NCI-H2081 (cell line): ENCODE measurements around the gene TRDMT1.
"Not testable (repeated sequence)": the region's sequence is repeated elsewhere in the genome, so short reads cannot be mapped to it uniquely, and the experiment has no call there.

Experiments
- DNase-seq, 2 experiments: peaks; one replicate each; lab custom pipeline; 2025; lab: John Stamatoyannopoulos, UW

Gene TRDMT1

GRCh38 chr10:17129741-17130140 lies 71.7 kb downstream of the TRDMT1 start, which contains the start of gene CUBN:
TSS of gene CUBN (minus strand) at chr10:17129811. CDS start at chr10:17129765, 46 bp downstream.
- no peak for DNase-seq

- DNase-seq: no peak
Observed at GRCh38 chr10:17128261-17128660, 73.2 kb downstream of the TRDMT1 start.

GRCh38 chr10:17126327-17126726 lies 75.1 kb downstream of the TRDMT1 start:
- DNase-seq: no peak

- DNase-seq: no peak
Observed at GRCh38 chr10:17125206-17125893, 76.1 kb downstream of the TRDMT1 start.

- DNase-seq: no peak
Observed at GRCh38 chr10:17123961-17124360, 77.5 kb downstream of the TRDMT1 start.

- DNase-seq: no peak
Observed at GRCh38 chr10:17122726-17123661, 78.5 kb downstream of the TRDMT1 start.

GRCh38 chr10:17122052-17122451 lies 79.4 kb downstream of the TRDMT1 start:
- no peak for DNase-seq

GRCh38 chr10:17120694-17121093 lies 80.8 kb downstream of the TRDMT1 start:
- DNase-seq: no peak

GRCh38 chr10:17119845-17120244 lies 81.6 kb downstream of the TRDMT1 start:
- DNase-seq: no peak

- no peak for DNase-seq
Observed at GRCh38 chr10:17116193-17116592, 85.3 kb downstream of the TRDMT1 start.

- DNase-seq: no peak
Observed at GRCh38 chr10:17115683-17116082, 85.8 kb downstream of the TRDMT1 start.

GRCh38 chr10:17114878-17115444 lies 86.5 kb downstream of the TRDMT1 start:
- DNase-seq: not testable (repeated sequence)

- DNase-seq: peak in 1 of 2 experiments; percentile 1
Observed at GRCh38 chr10:17113889-17114540, 87.5 kb downstream of the TRDMT1 start.

- DNase-seq: no peak
Observed at GRCh38 chr10:17113346-17113745, 88.1 kb downstream of the TRDMT1 start.

- no peak for DNase-seq
Observed at GRCh38 chr10:17112566-17112965, 88.9 kb downstream of the TRDMT1 start.

- DNase-seq: no peak
Observed at GRCh38 chr10:17109475-17110207, 91.8 kb downstream of the TRDMT1 start.

- no peak for DNase-seq
Observed at GRCh38 chr10:17109046-17109445, 92.4 kb downstream of the TRDMT1 start.

GRCh38 chr10:17106991-17107390 lies 94.5 kb downstream of the TRDMT1 start:
- DNase-seq: no peak

- DNase-seq: no peak
Observed at GRCh38 chr10:17101910-17102266, 99.6 kb downstream of the TRDMT1 start.

- no peak for DNase-seq
Observed at GRCh38 chr10:17101257-17101909, 100.1 kb downstream of the TRDMT1 start.

GRCh38 chr10:17100586-17100985 lies 100.9 kb downstream of the TRDMT1 start:
- DNase-seq: no peak
